Progenitor cell of endocrine pancreas (in vitro differentiated cells): Measurements from ENCODE around the gene PLD1. TPM values are rescaled to one million over a fixed set of nuclear protein-coding genes. Genes with fewer than 3 reads are reported as not detected.

Experiments used
- DNase-seq: peaks from one replicate; pipeline ENCODE4 v3.0.0; 2021; ENCODE audit warnings: low spot score; ENCODE audit not compliant: unreplicated experiment
- H3K27ac Mint-ChIP-seq: 2 replicates; pipeline ENCODE4 v1.8.0; 2021; ENCODE audit warnings: mild to moderate bottlenecking, moderate library complexity, mixed read lengths
- H3K27me3 Mint-ChIP-seq: 2 replicates; pipeline ENCODE4 v1.8.0; 2021; ENCODE audit warnings: mixed read lengths
- H3K36me3 Mint-ChIP-seq: 2 replicates; pipeline ENCODE4 v1.8.0; 2022; ENCODE audit warnings: mixed read lengths; ENCODE audit not compliant: insufficient read depth
- H3K4me1 Mint-ChIP-seq: 2 replicates; pipeline ENCODE4 v1.8.0; 2021; ENCODE audit warnings: low read depth, mixed read lengths
- H3K4me3 Mint-ChIP-seq: 2 replicates; pipeline ENCODE4 v1.8.0; 2021; ENCODE audit warnings: low read depth, mild to moderate bottlenecking, moderate library complexity, mixed read lengths
- H3K9me3 Mint-ChIP-seq: 2 replicates; pipeline ENCODE4 v1.8.0; 2021; ENCODE audit warnings: low read depth, mixed read lengths
- CTCF ChIP-seq: fragments of 200-600 bp; sonication (generic); IDR thresholded peaks from one replicate; pipeline ENCODE4 v1.5.0; 2021; ENCODE audit warnings: antibody characterized with exemption, mild to moderate bottlenecking; ENCODE audit not compliant: unreplicated experiment
- total RNA-seq: library from RNA; stranded (reverse); gene quantifications from 2 replicates; pipeline ENCODE4 v1.2.1, GENCODE V29; 2021

Gene PLD1
- total RNA-seq, 1 donor from 2014 or later: 143 TPM

GRCh38 chr3:171574556-171575240 is 235.6 kb downstream of the PLD1 start:
- Mint-ChIP-seq H3K36me3 (peaks cover 2% of the 10 kb centered on the region), H3K4me1 (no peaks in the 10 kb centered on the region), H3K27ac (no peak overlapping the region), H3K4me3 (no peak overlapping the region), H3K9me3 (peaks cover 11% of the 10 kb centered on the region), H3K27me3 (no peaks in the 10 kb centered on the region)
- no peak for DNase-seq
- TF ChIP-seq CTCF: no peak

GRCh38 chr3:171569571-171570132 is 240.6 kb downstream of the PLD1 start:
- peaks cover 4% of the 10 kb centered on the region for H3K27me3 Mint-ChIP-seq
- no peak overlapping the region for H3K27ac Mint-ChIP-seq
- no peak overlapping the region for H3K4me3 Mint-ChIP-seq
- peaks cover 4% of the 10 kb centered on the region for H3K4me1 Mint-ChIP-seq
- H3K36me3 Mint-ChIP-seq: peaks cover 2% of the 10 kb centered on the region
- TF ChIP-seq CTCF: peak; percentile 6
- peaks cover 11% of the 10 kb centered on the region for H3K9me3 Mint-ChIP-seq
- DNase-seq: no peak

GRCh38 chr3:171568766-171569165 is 241.5 kb downstream of the PLD1 start:
- DNase-seq: no peak
- Mint-ChIP-seq H3K9me3 (peaks cover 11% of the 10 kb centered on the region), H3K4me3 (no peak overlapping the region), H3K27me3 (peaks cover 5% of the 10 kb centered on the region), H3K27ac (no peak overlapping the region), H3K36me3 (peaks cover 2% of the 10 kb centered on the region), H3K4me1 (peaks cover 4% of the 10 kb centered on the region)
- no peak for TF ChIP-seq CTCF

GRCh38 chr3:171566803-171567422 is 243.4 kb downstream of the PLD1 start:
- DNase-seq: no peak
- H3K4me1 Mint-ChIP-seq: peaks cover 4% of the 10 kb centered on the region
- no peak overlapping the region for H3K27ac Mint-ChIP-seq
- H3K9me3 Mint-ChIP-seq: peaks cover 8% of the 10 kb centered on the region
- peaks cover 5% of the 10 kb centered on the region for H3K27me3 Mint-ChIP-seq
- H3K36me3 Mint-ChIP-seq: peaks cover 2% of the 10 kb centered on the region
- H3K4me3 Mint-ChIP-seq: no peak overlapping the region
- peak; percentile 87 for TF ChIP-seq CTCF

- Mint-ChIP-seq H3K4me3 (no peak overlapping the region), H3K27ac (no peak overlapping the region), H3K27me3 (peaks cover 5% of the 10 kb centered on the region), H3K4me1 (peaks cover 4% of the 10 kb centered on the region), H3K9me3 (peaks cover 2% of the 10 kb centered on the region), H3K36me3 (peaks cover under 1% of the 10 kb centered on the region)
- no peak for DNase-seq
- no peak for TF ChIP-seq CTCF
These were observed 244.7 kb downstream of the PLD1 start for GRCh38 chr3:171565481-171566058.
